ENCODE measurements around the gene KCNMB2.

Gene KCNMB2

GRCh38 chr3:178560759-178561158, 24.5 kb downstream of the KCNMB2 start:
- FAIRE-seq (no peak), DNase-seq (ENCODE audit: insufficient read length, low spot score) (no peak)
- no peak for TF ChIP-seq CTCF (IDR thresholded peaks at IDR 0.05; ENCODE audit: insufficient read depth, missing control alignments)

GRCh38 chr3:178561239-178561638, 25.0 kb downstream of the KCNMB2 start:
- FAIRE-seq (no peak), DNase-seq (ENCODE audit: insufficient read length, low spot score) (no peak)
- TF ChIP-seq CTCF (IDR thresholded peaks at IDR 0.05; ENCODE audit: insufficient read depth, missing control alignments): no peak

GRCh38 chr3:178562143-178562946, 26.1 kb downstream of the KCNMB2 start:
- no peak for TF ChIP-seq CTCF (IDR thresholded peaks at IDR 0.05; ENCODE audit: insufficient read depth, missing control alignments)
- FAIRE-seq (no peak), DNase-seq (ENCODE audit: insufficient read length, low spot score) (no peak)

GRCh38 chr3:178562947-178563232, 26.7 kb downstream of the KCNMB2 start:
- FAIRE-seq (no peak), DNase-seq (ENCODE audit: insufficient read length, low spot score) (no peak)
- TF ChIP-seq CTCF (IDR thresholded peaks at IDR 0.05; ENCODE audit: insufficient read depth, missing control alignments): no peak

- no peak for TF ChIP-seq CTCF (IDR thresholded peaks at IDR 0.05; ENCODE audit: insufficient read depth, missing control alignments)
- no peak for DNase-seq (ENCODE audit: insufficient read length, low spot score)
- no peak for FAIRE-seq
Measured at GRCh38 chr3:178567611-178568010, 31.4 kb downstream of the KCNMB2 start.

- no peak for TF ChIP-seq CTCF (IDR thresholded peaks at IDR 0.05; ENCODE audit: insufficient read depth, missing control alignments)
- FAIRE-seq: no peak
Measured at GRCh38 chr3:178568155-178568731, 32.0 kb downstream of the KCNMB2 start.

GRCh38 chr3:178568911-178569310, 32.7 kb downstream of the KCNMB2 start:
- no peak for TF ChIP-seq CTCF (IDR thresholded peaks at IDR 0.05; ENCODE audit: insufficient read depth, missing control alignments)
- FAIRE-seq: no peak
- no peak for DNase-seq (ENCODE audit: insufficient read length, low spot score)

More at GRCh38 chr3:178568155-178568731, 32.0 kb downstream of the KCNMB2 start:
- no peak for DNase-seq (ENCODE audit: insufficient read length, low spot score)

Measured in D721Med (cell line).